Suprapubic skin (tissue), 4 donors: ENCODE results near the gene MPV17L2.

Experiments used
- EP300 ChIP-seq: sonication (generic); formaldehyde crosslinking; IDR thresholded peaks from one replicate; pipeline ENCODE4 v1.6.1; 2017; ENCODE audit warnings: antibody characterized with exemption
- POLR2AphosphoS5 ChIP-seq, 3 donors: sonication (generic); formaldehyde crosslinking; IDR thresholded peaks; one replicate each; pipeline ENCODE4 v1.6.1; 2017; ENCODE audit warnings: antibody characterized with exemption in 3 of 3
- TF ChIP-seq, protein P1 (sequence below), 2 donors: fragments of 200-600 bp in 1 of 2; fragments of 450-650 bp in 1 of 2; sonication (generic) in 1 of 2; IDR thresholded peaks; one replicate each; pipeline ENCODE4 v1.5.1; 2016 to 2019; ENCODE audit warnings: antibody characterized with exemption in 2 of 2, mild to moderate bottlenecking in 1 of 2, moderate library complexity in 1 of 2

DNA sequence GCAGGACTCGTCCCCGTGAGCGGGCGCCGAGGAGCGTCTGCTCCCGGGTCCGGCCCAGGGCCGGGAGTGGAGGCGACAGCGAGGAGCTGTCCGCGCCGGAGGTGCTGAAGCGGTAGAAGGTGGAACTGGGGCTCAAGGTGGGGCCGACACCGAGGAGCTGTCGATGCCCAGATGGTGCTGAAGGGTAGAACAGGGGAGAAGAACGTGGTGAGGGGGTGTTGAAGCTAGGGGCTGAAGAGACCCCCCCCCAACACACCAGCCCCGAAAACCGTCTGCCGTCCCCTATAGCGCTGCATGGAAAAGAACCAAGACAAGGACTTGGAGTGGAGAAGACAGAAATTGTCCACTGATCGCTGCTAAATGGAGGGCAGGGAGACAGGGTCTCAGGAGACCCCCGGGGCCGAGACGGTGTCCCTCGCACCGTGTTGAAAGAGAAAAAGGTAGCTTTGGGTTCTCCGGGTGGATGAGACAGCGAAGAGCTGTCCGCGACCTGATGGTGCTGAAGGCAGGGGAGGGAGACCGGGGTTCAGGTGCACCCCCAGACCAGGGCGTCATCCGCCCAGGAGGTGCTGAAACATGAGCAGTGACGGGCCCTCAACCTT is 40.3 kb downstream of the MPV17L2 start:
- no peak for TF ChIP-seq EP300
- no peak for TF ChIP-seq POLR2AphosphoS5 (IDR thresholded peaks at IDR 0.05)
- TF ChIP-seq, protein P1, sequence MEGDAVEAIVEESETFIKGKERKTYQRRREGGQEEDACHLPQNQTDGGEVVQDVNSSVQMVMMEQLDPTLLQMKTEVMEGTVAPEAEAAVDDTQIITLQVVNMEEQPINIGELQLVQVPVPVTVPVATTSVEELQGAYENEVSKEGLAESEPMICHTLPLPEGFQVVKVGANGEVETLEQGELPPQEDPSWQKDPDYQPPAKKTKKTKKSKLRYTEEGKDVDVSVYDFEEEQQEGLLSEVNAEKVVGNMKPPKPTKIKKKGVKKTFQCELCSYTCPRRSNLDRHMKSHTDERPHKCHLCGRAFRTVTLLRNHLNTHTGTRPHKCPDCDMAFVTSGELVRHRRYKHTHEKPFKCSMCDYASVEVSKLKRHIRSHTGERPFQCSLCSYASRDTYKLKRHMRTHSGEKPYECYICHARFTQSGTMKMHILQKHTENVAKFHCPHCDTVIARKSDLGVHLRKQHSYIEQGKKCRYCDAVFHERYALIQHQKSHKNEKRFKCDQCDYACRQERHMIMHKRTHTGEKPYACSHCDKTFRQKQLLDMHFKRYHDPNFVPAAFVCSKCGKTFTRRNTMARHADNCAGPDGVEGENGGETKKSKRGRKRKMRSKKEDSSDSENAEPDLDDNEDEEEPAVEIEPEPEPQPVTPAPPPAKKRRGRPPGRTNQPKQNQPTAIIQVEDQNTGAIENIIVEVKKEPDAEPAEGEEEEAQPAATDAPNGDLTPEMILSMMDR (IDR thresholded peaks at IDR 0.05) = no peak
